WTC11 (cell line): ENCODE results near the gene COX4I1. TPM values are rescaled to one million over a fixed set of nuclear protein-coding genes. Genes with fewer than 3 reads are reported as not detected.

Source experiments
- ATAC-seq: fragments of 200-7000 bp; cut with Tn5 transposase; 2 replicates; pipeline ENCODE4 v1.10.0; 2021; ENCODE audit warnings: mild to moderate bottlenecking, moderate library complexity
- CTCF ChIA-PET: fragments of 300-600 bp; sonication (Branson Sonifier 250); formaldehyde crosslinking; loops from one replicate; lab custom pipeline; 2021; ENCODE audit warnings: antibody characterized with exemption; lab: Charles Lee
- POLR2A ChIA-PET: fragments of 350-600 bp; sonication (Branson Sonifier 250); formaldehyde crosslinking; loops from one replicate; lab custom pipeline; 2021; ENCODE audit warnings: antibody characterized with exemption; lab: Charles Lee
- DNase-seq: peaks from one replicate; pipeline ENCODE4 v3.0.0; 2021; ENCODE audit warnings: low spot score
- H3K27ac Mint-ChIP-seq: 2 replicates; pipeline ENCODE4 v1.8.0; 2021; ENCODE audit warnings: mixed read lengths
- H3K27me3 Mint-ChIP-seq: 2 replicates; pipeline ENCODE4 v1.8.0; 2021; ENCODE audit warnings: low read depth, mild to moderate bottlenecking, moderate library complexity, mixed read lengths
- H3K36me3 Mint-ChIP-seq: 2 replicates; pipeline ENCODE4 v1.8.0; 2021; ENCODE audit warnings: mixed read lengths
- H3K4me1 Mint-ChIP-seq: 2 replicates; pipeline ENCODE4 v1.8.0; 2022; ENCODE audit warnings: mixed read lengths
- H3K4me3 Mint-ChIP-seq: 2 replicates; pipeline ENCODE4 v1.8.0; 2021; ENCODE audit warnings: mild to moderate bottlenecking, moderate library complexity, mixed read lengths
- H3K9me3 Mint-ChIP-seq: 2 replicates; pipeline ENCODE4 v1.8.0; 2021; ENCODE audit warnings: mixed read lengths
- CREM ChIP-seq: sonication (generic); formaldehyde crosslinking; IDR thresholded peaks from 2 replicates; pipeline ENCODE4 v1.8.1; 2022; ENCODE audit warnings: mild to moderate bottlenecking, missing genetic modification reagents, moderate library complexity
- ELF4 ChIP-seq: sonication (generic); formaldehyde crosslinking; IDR thresholded peaks from 2 replicates; pipeline ENCODE4 v1.8.1; 2022; ENCODE audit warnings: low read depth, mild to moderate bottlenecking, moderate library complexity, missing genetic modification reagents
- EMX1 ChIP-seq: fragments of 250-450 bp; sonication (Bioruptor Pico); IDR thresholded peaks from 2 replicates; pipeline ENCODE4 v1.8.0; 2021; ENCODE audit warnings: mild to moderate bottlenecking
- ETV6 ChIP-seq: sonication (generic); formaldehyde crosslinking; IDR thresholded peaks from 2 replicates; pipeline ENCODE4 v1.8.1; 2022; ENCODE audit warnings: mild to moderate bottlenecking, missing genetic modification reagents
- FOXP1 ChIP-seq: sonication (generic); formaldehyde crosslinking; IDR thresholded peaks from 2 replicates; pipeline ENCODE4 v1.8.0; 2022; ENCODE audit warnings: missing genetic modification reagents, mild to moderate bottlenecking, moderate library complexity, borderline replicate concordance
- JUN ChIP-seq: sonication (generic); formaldehyde crosslinking; IDR thresholded peaks from 2 replicates; pipeline ENCODE4 v1.8.0; 2023; ENCODE audit warnings: mild to moderate bottlenecking, missing genetic modification reagents
- TCF7 ChIP-seq: sonication (generic); formaldehyde crosslinking; IDR thresholded peaks from 2 replicates; pipeline ENCODE4 v1.8.0; 2022; ENCODE audit warnings: mild to moderate bottlenecking, low read depth, missing genetic modification reagents, moderate library complexity
- ZNF121 ChIP-seq: sonication (generic); formaldehyde crosslinking; IDR thresholded peaks from 2 replicates; pipeline ENCODE4 v1.8.0; 2023; ENCODE audit warnings: missing genetic modification reagents
- total RNA-seq: library from RNA; stranded (reverse); gene quantifications from 3 replicates; pipeline ENCODE4 v1.2.3, GENCODE V29; 2021
- TF ChIP-seq, protein P1 (sequence below): sonication (generic); formaldehyde crosslinking; IDR thresholded peaks from 2 replicates; pipeline ENCODE4 v1.8.1; 2022; ENCODE audit warnings: mild to moderate bottlenecking, missing genetic modification reagents, moderate library complexity, borderline replicate concordance
- TF ChIP-seq, protein P2 (sequence below): fragments of 250-450 bp; sonication (Bioruptor Pico); IDR thresholded peaks from 2 replicates; pipeline ENCODE4 v1.9.0; 2021; ENCODE audit warnings: mild to moderate bottlenecking, borderline replicate concordance
- TF ChIP-seq, protein P3 (sequence below): sonication (generic); formaldehyde crosslinking; IDR thresholded peaks from 2 replicates; pipeline ENCODE4 v1.8.1; 2022; ENCODE audit warnings: low read depth, missing genetic modification reagents, borderline replicate concordance
- TF ChIP-seq, protein P4 (sequence below): sonication (generic); formaldehyde crosslinking; IDR thresholded peaks from 2 replicates; pipeline ENCODE4 v1.8.1; 2022; ENCODE audit warnings: mild to moderate bottlenecking, moderate library complexity, missing genetic modification reagents

The COX4I1 gene
- total RNA-seq, 1 experiment from 2014 or later = 618 TPM

DNA sequence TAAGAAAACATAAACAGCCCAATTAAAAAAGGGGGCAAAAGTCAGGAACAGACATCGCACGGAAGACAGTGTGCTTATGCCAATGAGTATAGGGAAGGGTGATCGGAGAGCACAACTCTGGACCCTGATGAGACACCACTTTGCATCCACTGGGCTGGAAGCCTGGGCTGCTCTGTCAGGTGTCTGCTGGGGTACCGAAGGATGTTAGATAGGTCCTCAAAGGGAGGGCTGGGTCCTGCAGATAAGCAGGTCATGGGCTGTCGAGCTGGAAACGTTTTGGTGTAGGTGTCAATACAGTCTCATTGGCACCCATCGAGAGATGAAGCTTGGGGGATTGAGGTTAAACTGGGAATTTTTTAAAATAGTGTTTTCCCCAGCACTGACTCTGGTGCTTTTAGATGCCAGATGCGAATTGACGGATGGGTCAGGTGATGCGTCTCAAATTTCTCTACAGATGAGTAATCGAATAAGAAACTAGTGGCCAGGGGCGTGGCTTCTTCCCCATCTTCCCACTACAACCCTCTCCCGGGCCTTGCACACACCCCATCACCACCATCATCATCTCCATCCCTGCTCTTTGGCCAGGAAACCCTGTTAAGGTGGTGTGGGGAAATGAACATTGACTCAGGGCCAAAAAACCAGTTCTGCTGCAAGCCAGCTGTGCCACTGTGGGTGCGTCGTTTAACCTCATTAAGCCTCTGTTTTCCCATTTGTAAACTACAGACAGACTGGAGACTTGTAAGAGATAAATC, 51.7 kb downstream of the COX4I1 start:
- peaks cover 9% of the 10 kb centered on the region for H3K4me1 Mint-ChIP-seq
- H3K4me3 Mint-ChIP-seq = no peak overlapping the region
- ChIA-PET CTCF (interaction anchor here (0.9 kb wide), 1 partner anchor 32 kb away, joined by 3 read pairs; no protein-coding TSS in a partner anchor), POLR2A (no interaction called here)
- no peaks in the 10 kb centered on the region for H3K36me3 Mint-ChIP-seq
- H3K9me3 Mint-ChIP-seq = peaks cover 6% of the 10 kb centered on the region
- no peak overlapping the region for H3K27ac Mint-ChIP-seq
- ATAC-seq = no peak
- TF ChIP-seq ETV6 (CRISPR knock-in tag) (no peak), EMX1 (CRISPR knock-in tag) (no peak), ELF4 (CRISPR knock-in tag) (no peak), FOXP1 (no peak), TCF7 (CRISPR knock-in tag) (no peak), ZNF121 (CRISPR knock-in tag) (no peak), JUN (CRISPR knock-in tag) (no peak)
- TF ChIP-seq, protein P1, sequence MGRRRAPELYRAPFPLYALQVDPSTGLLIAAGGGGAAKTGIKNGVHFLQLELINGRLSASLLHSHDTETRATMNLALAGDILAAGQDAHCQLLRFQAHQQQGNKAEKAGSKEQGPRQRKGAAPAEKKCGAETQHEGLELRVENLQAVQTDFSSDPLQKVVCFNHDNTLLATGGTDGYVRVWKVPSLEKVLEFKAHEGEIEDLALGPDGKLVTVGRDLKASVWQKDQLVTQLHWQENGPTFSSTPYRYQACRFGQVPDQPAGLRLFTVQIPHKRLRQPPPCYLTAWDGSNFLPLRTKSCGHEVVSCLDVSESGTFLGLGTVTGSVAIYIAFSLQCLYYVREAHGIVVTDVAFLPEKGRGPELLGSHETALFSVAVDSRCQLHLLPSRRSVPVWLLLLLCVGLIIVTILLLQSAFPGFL (CRISPR knock-in tag) = no peak
- TF ChIP-seq, protein P2, sequence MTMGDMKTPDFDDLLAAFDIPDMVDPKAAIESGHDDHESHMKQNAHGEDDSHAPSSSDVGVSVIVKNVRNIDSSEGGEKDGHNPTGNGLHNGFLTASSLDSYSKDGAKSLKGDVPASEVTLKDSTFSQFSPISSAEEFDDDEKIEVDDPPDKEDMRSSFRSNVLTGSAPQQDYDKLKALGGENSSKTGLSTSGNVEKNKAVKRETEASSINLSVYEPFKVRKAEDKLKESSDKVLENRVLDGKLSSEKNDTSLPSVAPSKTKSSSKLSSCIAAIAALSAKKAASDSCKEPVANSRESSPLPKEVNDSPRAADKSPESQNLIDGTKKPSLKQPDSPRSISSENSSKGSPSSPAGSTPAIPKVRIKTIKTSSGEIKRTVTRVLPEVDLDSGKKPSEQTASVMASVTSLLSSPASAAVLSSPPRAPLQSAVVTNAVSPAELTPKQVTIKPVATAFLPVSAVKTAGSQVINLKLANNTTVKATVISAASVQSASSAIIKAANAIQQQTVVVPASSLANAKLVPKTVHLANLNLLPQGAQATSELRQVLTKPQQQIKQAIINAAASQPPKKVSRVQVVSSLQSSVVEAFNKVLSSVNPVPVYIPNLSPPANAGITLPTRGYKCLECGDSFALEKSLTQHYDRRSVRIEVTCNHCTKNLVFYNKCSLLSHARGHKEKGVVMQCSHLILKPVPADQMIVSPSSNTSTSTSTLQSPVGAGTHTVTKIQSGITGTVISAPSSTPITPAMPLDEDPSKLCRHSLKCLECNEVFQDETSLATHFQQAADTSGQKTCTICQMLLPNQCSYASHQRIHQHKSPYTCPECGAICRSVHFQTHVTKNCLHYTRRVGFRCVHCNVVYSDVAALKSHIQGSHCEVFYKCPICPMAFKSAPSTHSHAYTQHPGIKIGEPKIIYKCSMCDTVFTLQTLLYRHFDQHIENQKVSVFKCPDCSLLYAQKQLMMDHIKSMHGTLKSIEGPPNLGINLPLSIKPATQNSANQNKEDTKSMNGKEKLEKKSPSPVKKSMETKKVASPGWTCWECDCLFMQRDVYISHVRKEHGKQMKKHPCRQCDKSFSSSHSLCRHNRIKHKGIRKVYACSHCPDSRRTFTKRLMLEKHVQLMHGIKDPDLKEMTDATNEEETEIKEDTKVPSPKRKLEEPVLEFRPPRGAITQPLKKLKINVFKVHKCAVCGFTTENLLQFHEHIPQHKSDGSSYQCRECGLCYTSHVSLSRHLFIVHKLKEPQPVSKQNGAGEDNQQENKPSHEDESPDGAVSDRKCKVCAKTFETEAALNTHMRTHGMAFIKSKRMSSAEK (CRISPR knock-in tag) = no peak
- DNase-seq = no peak
- peaks cover 3% of the 10 kb centered on the region for H3K27me3 Mint-ChIP-seq

DNA sequence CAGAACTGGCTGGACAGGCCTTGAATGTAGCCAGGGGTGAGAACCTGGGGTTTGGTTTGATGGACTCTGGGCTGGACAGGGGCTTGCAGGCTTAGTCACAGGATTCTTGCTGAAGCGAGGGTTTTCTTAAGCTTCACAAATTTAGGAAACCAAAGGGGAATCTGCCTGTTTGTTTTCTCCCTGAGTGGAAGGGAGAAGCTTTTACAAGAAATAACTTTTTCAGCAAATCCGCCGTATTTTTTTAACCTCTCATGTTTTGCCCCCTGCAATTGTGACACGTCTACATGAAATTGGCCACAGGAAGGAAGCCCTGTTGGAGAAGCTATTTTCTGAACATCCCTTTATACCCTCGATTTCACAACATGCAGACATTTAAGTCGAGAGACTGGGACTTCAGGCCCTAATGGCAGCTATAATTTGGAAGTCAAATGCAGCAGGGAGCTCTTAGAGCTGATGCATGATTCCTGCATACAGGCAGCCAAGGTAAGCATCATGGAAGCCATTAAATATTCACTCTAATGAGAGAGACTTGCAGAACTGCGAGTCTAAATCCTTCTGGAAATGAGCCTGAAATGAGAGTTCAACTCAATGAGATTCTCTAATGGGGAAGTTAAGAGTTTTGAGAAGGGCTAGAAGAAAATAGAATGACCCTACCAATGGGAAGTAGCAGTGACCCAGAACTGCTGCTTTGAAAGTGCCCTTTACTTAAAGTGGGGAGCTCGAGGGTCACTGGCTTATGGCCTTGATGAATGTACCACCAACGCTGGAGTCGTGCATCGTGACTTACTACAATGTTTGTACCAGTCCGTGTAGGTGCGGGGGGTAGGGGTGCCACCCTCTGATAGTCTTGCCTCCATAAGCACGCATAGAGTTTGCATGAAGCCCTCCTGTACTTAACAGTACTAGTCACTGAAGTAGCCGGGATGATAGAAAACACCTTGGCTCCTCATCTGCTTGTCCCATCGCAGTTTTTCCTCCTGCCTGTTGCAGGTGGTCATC, 54.4 kb downstream of the COX4I1 start:
- ATAC-seq (no peak), DNase-seq (no peak)
- ChIA-PET CTCF (interaction anchor here (0.7 to 1.1 kb wide), 2 partner anchors 35 to 96 kb away, joined by 3 to 4 read pairs; no protein-coding TSS in a partner anchor), POLR2A (no interaction called here)
- peaks cover 6% of the 10 kb centered on the region for H3K9me3 Mint-ChIP-seq
- H3K4me3 Mint-ChIP-seq = no peak overlapping the region
- TF ChIP-seq ETV6 (CRISPR knock-in tag) (no peak), CREM (CRISPR knock-in tag) (no peak), EMX1 (CRISPR knock-in tag) (no peak)
- TF ChIP-seq, protein P3, sequence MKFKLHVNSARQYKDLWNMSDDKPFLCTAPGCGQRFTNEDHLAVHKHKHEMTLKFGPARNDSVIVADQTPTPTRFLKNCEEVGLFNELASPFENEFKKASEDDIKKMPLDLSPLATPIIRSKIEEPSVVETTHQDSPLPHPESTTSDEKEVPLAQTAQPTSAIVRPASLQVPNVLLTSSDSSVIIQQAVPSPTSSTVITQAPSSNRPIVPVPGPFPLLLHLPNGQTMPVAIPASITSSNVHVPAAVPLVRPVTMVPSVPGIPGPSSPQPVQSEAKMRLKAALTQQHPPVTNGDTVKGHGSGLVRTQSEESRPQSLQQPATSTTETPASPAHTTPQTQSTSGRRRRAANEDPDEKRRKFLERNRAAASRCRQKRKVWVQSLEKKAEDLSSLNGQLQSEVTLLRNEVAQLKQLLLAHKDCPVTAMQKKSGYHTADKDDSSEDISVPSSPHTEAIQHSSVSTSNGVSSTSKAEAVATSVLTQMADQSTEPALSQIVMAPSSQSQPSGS (CRISPR knock-in tag) = no peak
- TF ChIP-seq, protein P4, sequence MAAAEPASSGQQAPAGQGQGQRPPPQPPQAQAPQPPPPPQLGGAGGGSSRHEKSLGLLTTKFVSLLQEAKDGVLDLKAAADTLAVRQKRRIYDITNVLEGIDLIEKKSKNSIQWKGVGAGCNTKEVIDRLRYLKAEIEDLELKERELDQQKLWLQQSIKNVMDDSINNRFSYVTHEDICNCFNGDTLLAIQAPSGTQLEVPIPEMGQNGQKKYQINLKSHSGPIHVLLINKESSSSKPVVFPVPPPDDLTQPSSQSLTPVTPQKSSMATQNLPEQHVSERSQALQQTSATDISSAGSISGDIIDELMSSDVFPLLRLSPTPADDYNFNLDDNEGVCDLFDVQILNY (CRISPR knock-in tag) = no peak
- H3K36me3 Mint-ChIP-seq = no peaks in the 10 kb centered on the region
- peaks cover 3% of the 10 kb centered on the region for H3K27me3 Mint-ChIP-seq
- H3K27ac Mint-ChIP-seq = no peak overlapping the region
- H3K4me1 Mint-ChIP-seq = peaks cover 9% of the 10 kb centered on the region
